HG03558 (cell line): ENCODE data around the gene RPS29.

Source experiments
- ATAC-seq: cut with Tn5 transposase; IDR thresholded peaks from one replicate; pipeline ENCODE4 v1.9.1; 2021; ENCODE audit warnings: moderate number of reproducible peaks; ENCODE audit not compliant: unreplicated experiment; ENCODE audit errors: extremely low read depth

The RPS29 gene

GRCh38 chr14:49553106-49553505, 33.1 kb downstream of the RPS29 start:
- ATAC-seq: no peak

- no peak for ATAC-seq
These were observed 34.6 kb downstream of the RPS29 start for GRCh38 chr14:49551569-49551968.

- ATAC-seq: no peak
These were observed 35.6 kb downstream of the RPS29 start for GRCh38 chr14:49550286-49551184.

DNA sequence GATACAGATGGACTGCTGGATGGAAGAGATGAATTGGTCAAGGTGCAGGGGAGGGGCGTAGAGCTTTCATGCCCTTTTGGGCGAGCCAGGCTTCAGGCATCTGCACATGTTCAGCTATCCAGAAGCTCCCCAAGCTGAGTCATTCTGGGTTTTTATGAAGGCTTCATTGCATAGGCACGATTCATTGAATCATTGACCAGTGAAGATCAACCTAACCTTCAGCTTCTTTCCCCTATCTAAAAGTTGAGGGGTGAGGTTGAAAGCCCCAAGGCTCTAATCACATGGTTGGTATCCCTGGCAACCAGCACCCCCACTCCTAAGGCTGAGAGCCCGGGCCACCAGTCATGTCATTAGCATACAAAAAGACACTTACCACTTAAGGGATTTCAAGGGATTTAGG, 36.3 kb downstream of the RPS29 start:
- ATAC-seq: no peak

- no peak for ATAC-seq
These were observed 36.7 kb downstream of the RPS29 start for GRCh38 chr14:49549446-49549845.

- no peak for ATAC-seq
These were observed 39.4 kb downstream of the RPS29 start for GRCh38 chr14:49546766-49547165.

GRCh38 chr14:49545716-49546115, 40.5 kb downstream of the RPS29 start:
- no peak for ATAC-seq

- ATAC-seq: no peak
These were observed 41.1 kb downstream of the RPS29 start for GRCh38 chr14:49545071-49545470.

DNA sequence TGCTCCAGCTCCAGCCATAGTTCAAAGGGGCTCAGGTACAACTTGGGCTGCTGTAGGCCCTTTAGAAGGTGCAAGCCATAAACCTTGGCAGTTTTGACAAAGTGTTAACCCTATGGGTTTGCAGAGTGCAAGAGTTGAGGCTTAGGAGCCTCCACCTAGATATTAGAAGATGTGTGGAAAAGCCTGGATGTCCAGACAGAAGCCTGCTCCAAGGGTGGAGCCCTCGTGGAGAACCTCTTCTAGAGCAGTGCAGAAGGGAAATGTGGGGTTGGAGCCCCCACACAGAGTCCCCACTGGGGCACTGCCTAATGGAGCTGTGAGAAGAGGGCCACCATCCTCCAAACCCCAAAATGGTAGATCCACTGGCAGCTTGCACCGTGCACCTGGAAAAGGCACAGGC, 45.1 kb downstream of the RPS29 start:
- ATAC-seq: no peak

DNA sequence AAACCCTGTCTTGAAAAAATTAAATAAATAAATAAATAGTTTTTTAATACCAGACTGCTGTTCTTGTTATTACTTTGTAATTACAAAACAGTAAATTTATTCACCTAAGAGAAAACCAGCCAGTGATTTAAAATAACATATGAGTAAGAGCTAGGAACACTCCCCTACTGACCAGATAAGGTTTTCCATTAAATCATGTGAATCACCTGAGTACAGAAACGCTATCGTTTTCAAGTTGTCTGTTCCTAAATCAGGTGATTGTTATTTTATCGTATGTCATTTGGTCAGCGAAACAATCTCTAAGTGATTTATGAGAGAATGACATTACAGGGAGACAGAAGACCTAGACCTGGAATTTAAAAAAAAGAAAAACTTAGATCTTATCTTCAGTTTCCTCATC, 47.3 kb downstream of the RPS29 start:
- no peak for ATAC-seq
